ENCODE data around the gene PIGR. TPM values are rescaled to one million over a fixed set of nuclear protein-coding genes. Genes with fewer than 3 reads are reported as not detected.

PIGR gene
- total and polyA plus RNA-seq, 9 of the 15 experiments (the other 6 are each of a cell fraction or from before 2014, with no cell fraction given) = 0.01 to 1.5 (median 0.03) TPM; not detected in 4

GRCh38 chr1:206961668-206962067 lies 15.4 kb upstream of the PIGR start:
- ChIA-PET CTCF (ENCODE audit: low intra/inter-chr PET ratio) (no interaction called here), POLR2A (interaction anchor here (0.7 to 2.0 kb wide), 6 partner anchors 9 to 20 kb away, joined by 3 to 7 read pairs (median 4); partner anchors contain the start of gene FCAMR)
- H3K9ac ChIP-seq (ENCODE audit: insufficient read depth in 1 of 2, low read depth in 2 of 2, low read length in 2 of 2) = 0 out of 4 replicates have a peak overlapping the region, but pooled peaks of 1 of the 2 experiments have one; percentile 28
- no peak overlapping the region for H2AFZ ChIP-seq (ENCODE audit: low read depth, low read length)
- H3K79me2 ChIP-seq (ENCODE audit: control insufficient read depth, insufficient read depth, low read length) = no peaks in the 10 kb centered on the region
- BruUV-seq (replicated peaks) = no TSS peak
- 47% methylated on average over 3 of the region's 3 CpGs for WGBS (ENCODE audit: insufficient coverage, low coverage, missing lambda C conversion rate)
- H3K4me1 ChIP-seq (replicated peaks in 1 of 2; ENCODE audit: control insufficient read depth in 2 of 2, insufficient read depth in 2 of 2, low read length in 2 of 2) = peaks cover 3 to 5% of the 10 kb centered on the region in 2 experiments; a peak in 2 of 5 replicates
- no peaks in the 10 kb centered on the region for H3K9me3 ChIP-seq (replicated peaks; ENCODE audit: control insufficient read depth, insufficient read depth, low read depth, low read length)
- H3K4me3 ChIP-seq = no peak overlapping the region
- H4K20me1 ChIP-seq (replicated peaks; ENCODE audit: control insufficient read depth, insufficient read depth, low read length) = no peaks in the 10 kb centered on the region
- TF ChIP-seq ZNF316 (IDR thresholded peaks at IDR 0.05) = no peak
- TF ChIP-seq RNF219 (CRISPR knock-in tag; IDR thresholded peaks at IDR 0.05) = no peak
- no peak for TF ChIP-seq VEZF1 (CRISPR knock-in tag; IDR thresholded peaks at IDR 0.05)
- TF ChIP-seq RFX1 (IDR thresholded peaks at IDR 0.05) = no peak
- no peak for TF ChIP-seq ETS2 (tag; IDR thresholded peaks at IDR 0.05; ENCODE audit: borderline replicate concordance, poor library complexity, severe bottlenecking)
- no peak for TF ChIP-seq ZNF146 (CRISPR knock-in tag; IDR thresholded peaks at IDR 0.05; ENCODE audit: unreplicated experiment)
- TF ChIP-seq CREM (IDR thresholded peaks at IDR 0.05; ENCODE audit: low read depth) = no peak
- H3K27ac ChIP-seq (ENCODE audit: extremely low read depth, low read depth, low read length) = no peak overlapping the region
- in situ Hi-C loops (cut with MboI) (no loop called here), intact Hi-C loops (cut with micrococcal nuclease) (no loop called here)
- no peaks in the 10 kb centered on the region for H3K36me3 ChIP-seq (ENCODE audit: control insufficient read depth, insufficient read depth, low read length)
- no peak overlapping the region for H3K4me2 ChIP-seq (ENCODE audit: insufficient read depth, low read length)
- FAIRE-seq (peak; percentile 6), ATAC-seq (no peak), DNase-seq (ENCODE audit: extremely low read depth in 1 of 4, low spot score in 3 of 4) (no peak)
- no peaks in the 10 kb centered on the region for H3K9me1 ChIP-seq (ENCODE audit: control insufficient read depth, insufficient read depth, low read length)
- no peaks in the 10 kb centered on the region for H3K27me3 ChIP-seq (ENCODE audit: control insufficient read depth in 2 of 2, insufficient read depth in 2 of 2, low read length in 2 of 2)
